B cell (primary cell): ENCODE data around the gene EPS8L3.

ENCODE experiments used
- EZH2 ChIP-seq: IDR thresholded peaks from 2 replicates; pipeline ENCODE4 v1.6.1; 2012; ENCODE audit warnings: borderline replicate concordance, low read depth, mild to moderate bottlenecking, moderate library complexity, low read length; ENCODE audit not compliant: insufficient read depth, poor library complexity, severe bottlenecking
- TF ChIP-seq, protein P1 (sequence below): fragments of 200-600 bp; IDR thresholded peaks from one replicate; pipeline ENCODE4 v1.8.0; 2022; ENCODE audit warnings: antibody characterized with exemption, mild to moderate bottlenecking

DNA sequence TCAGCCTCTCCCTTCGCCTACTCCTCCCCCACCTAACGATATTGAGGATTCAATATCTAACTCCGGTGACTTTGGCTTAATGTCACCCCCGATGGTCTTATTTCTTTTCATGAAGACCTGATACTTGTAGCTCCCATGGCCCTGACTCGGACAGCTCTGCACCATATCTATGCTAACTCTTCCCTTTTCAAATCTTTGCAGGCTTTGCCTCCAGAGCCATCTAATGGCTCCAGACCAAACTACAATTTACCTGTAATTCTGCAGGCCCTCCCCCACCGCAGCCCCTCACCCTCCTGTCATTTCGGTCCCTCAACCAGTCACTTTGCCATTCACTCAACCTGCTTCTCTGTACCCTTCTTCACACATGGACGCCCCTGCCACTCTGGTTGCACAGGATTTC lies 59.5 kb downstream of the EPS8L3 start:
- TF ChIP-seq, protein P1, sequence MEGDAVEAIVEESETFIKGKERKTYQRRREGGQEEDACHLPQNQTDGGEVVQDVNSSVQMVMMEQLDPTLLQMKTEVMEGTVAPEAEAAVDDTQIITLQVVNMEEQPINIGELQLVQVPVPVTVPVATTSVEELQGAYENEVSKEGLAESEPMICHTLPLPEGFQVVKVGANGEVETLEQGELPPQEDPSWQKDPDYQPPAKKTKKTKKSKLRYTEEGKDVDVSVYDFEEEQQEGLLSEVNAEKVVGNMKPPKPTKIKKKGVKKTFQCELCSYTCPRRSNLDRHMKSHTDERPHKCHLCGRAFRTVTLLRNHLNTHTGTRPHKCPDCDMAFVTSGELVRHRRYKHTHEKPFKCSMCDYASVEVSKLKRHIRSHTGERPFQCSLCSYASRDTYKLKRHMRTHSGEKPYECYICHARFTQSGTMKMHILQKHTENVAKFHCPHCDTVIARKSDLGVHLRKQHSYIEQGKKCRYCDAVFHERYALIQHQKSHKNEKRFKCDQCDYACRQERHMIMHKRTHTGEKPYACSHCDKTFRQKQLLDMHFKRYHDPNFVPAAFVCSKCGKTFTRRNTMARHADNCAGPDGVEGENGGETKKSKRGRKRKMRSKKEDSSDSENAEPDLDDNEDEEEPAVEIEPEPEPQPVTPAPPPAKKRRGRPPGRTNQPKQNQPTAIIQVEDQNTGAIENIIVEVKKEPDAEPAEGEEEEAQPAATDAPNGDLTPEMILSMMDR, result no peak
- TF ChIP-seq EZH2, result no peak
